COLO668 (cell line): ENCODE measurements around the gene CHST3.
"Not testable (repeated sequence)": the region's sequence is repeated elsewhere in the genome, so short reads cannot be mapped to it uniquely, and the experiment has no call there.

Source experiments
- DNase-seq: peaks from one replicate; lab custom pipeline; 2025; ENCODE audit not compliant: unreplicated experiment; lab: John Stamatoyannopoulos, UW

The CHST3 gene

GRCh38 chr10:72027498-72027897 lies 63.3 kb downstream of the CHST3 start:
- DNase-seq: no peak

GRCh38 chr10:72029414-72029813 lies 65.2 kb downstream of the CHST3 start:
- DNase-seq: no peak

- DNase-seq: no peak
These were observed 66.8 kb downstream of the CHST3 start for GRCh38 chr10:72030762-72031543.

- DNase-seq: no peak
These were observed 67.5 kb downstream of the CHST3 start for GRCh38 chr10:72031706-72032105.

GRCh38 chr10:72032409-72033162 lies 68.4 kb downstream of the CHST3 start:
- DNase-seq: not testable (repeated sequence)

GRCh38 chr10:72034040-72034499 lies 69.9 kb downstream of the CHST3 start:
- no peak for DNase-seq

GRCh38 chr10:72034761-72035160 lies 70.6 kb downstream of the CHST3 start:
- DNase-seq: no peak

GRCh38 chr10:72035252-72035887 lies 71.2 kb downstream of the CHST3 start:
- DNase-seq: no peak

- DNase-seq: no peak
These were observed 73.1 kb downstream of the CHST3 start for GRCh38 chr10:72037266-72037665.

GRCh38 chr10:72037811-72038210 lies 73.6 kb downstream of the CHST3 start:
- no peak for DNase-seq

GRCh38 chr10:72038458-72039001 lies 74.3 kb downstream of the CHST3 start:
- DNase-seq: no peak

- no peak for DNase-seq
These were observed 75.2 kb downstream of the CHST3 start for GRCh38 chr10:72039377-72039776.

- DNase-seq: no peak
These were observed 77.3 kb downstream of the CHST3 start for GRCh38 chr10:72041491-72041890.

- DNase-seq: no peak
These were observed 79.0 kb downstream of the CHST3 start for GRCh38 chr10:72043016-72043834.

- DNase-seq: no peak
These were observed 80.3 kb downstream of the CHST3 start for GRCh38 chr10:72044417-72045041.

- no peak for DNase-seq
These were observed 81.4 kb downstream of the CHST3 start for GRCh38 chr10:72045586-72045985.

- DNase-seq: peak; percentile 73
These were observed 84.4 kb downstream of the CHST3 start for GRCh38 chr10:72048450-72049124.

GRCh38 chr10:72049472-72049871 lies 85.3 kb downstream of the CHST3 start:
- DNase-seq: no peak

- DNase-seq: no peak
These were observed 86.0 kb downstream of the CHST3 start for GRCh38 chr10:72049969-72050781.
